ENCODE measurements around the gene LANCL1.
"Not testable (repeated sequence)": the region's sequence is repeated elsewhere in the genome, so short reads cannot be mapped to it uniquely, and the experiment has no call there.

The LANCL1 gene

GRCh38 chr2:210427309-210427708 is 49.2 kb downstream of the LANCL1 start:
- DNase-seq; in situ Hi-C loops (cut with HindIII; ENCODE audit: low pct_ligation_motif_present, low pct_unique_long_range_greater_than_20kb, low sequenced_read_pairs): not testable (repeated sequence)

DNA sequence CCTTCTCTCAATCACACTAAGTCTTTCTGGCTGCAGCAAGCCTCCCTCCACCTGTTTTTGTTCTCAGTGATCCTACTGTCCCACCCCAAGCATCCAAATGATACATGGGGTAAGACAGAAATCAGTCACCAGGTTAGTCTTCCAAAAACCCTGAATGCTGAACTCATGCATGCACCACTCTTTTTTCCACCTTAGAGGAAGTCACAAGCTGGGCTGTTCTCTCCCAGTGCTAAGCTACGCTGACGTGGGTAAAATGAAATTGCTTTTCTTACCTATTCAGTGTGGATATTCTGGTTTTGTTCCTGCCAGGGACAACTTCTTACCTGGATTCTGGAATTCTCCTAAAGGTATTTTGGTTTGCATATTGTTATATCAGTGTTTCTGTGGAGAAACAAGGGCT is 54.2 kb downstream of the LANCL1 start:
- DNase-seq: no peak
- in situ Hi-C loops (cut with HindIII; ENCODE audit: low pct_ligation_motif_present, low pct_unique_long_range_greater_than_20kb, low sequenced_read_pairs): no loop called here

DNA sequence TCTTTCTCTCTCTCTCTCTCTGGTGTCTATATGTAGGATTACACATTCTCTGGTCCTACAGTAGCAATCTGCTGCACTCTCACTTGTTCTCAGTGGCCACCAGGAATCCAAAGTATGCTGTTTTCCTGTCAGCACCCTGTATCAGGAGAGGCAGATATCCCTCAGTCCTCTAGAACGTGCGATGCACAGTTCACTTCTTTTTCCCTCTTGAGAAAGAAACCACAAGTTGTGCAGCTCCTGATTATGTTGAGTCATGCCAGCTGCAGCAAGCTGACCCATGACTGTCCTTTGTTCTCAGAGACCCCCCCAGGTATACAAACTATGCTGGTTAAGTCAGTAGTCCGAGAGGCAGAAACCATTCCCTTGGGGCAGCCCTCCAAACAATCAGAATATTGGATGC is 54.6 kb downstream of the LANCL1 start:
- DNase-seq: peak; percentile 91
- in situ Hi-C loops (cut with HindIII; ENCODE audit: low pct_ligation_motif_present, low pct_unique_long_range_greater_than_20kb, low sequenced_read_pairs): no loop called here

DNA sequence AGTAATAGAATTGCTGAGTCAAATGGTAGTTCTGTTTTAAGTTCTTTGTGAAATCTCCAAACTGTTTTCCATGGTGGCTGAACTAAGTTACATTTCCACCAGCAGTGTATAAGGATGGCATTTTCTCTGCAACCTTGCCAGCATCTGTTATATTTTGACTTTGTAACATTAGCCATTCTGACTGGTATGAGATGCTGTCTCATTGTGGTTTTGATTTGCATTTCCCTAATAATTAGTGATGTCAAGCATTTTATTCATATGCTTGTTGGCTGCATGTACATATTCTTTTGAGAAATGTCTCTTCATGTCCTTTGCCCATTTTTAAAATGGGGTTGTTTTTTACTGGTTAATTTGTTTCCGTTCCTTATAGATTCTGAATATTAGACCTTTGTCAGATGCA is 63.9 kb downstream of the LANCL1 start:
- in situ Hi-C loops (cut with HindIII; ENCODE audit: low pct_ligation_motif_present, low pct_unique_long_range_greater_than_20kb, low sequenced_read_pairs): no loop called here
- DNase-seq: no peak

DNA sequence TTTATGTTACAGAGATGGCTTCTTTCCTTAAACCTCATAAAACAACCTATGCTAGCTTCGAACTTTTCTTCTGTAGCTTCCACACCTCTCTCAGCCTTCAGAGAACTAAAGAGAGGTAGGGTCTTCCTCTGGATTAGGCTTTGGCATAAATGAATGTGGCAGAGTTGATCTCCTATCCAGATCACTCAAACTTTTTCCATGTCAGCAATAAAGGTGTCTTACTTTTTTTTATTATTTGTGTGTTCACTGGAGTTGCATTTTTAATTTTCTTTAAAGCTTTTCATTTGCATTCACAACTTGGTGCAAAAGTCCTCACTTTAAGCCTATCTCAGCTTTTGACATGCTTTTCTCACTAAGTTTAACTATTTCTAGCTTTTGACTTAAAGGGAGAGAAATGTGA is 66.0 kb downstream of the LANCL1 start:
- DNase-seq: no peak
- in situ Hi-C loops (cut with HindIII; ENCODE audit: low pct_ligation_motif_present, low pct_unique_long_range_greater_than_20kb, low sequenced_read_pairs): no loop called here

GRCh38 chr2:210399440-210400041 is 77.0 kb downstream of the LANCL1 start:
- DNase-seq: peak; percentile 33
- in situ Hi-C loops (cut with HindIII; ENCODE audit: low pct_ligation_motif_present, low pct_unique_long_range_greater_than_20kb, low sequenced_read_pairs): no loop called here

DNA sequence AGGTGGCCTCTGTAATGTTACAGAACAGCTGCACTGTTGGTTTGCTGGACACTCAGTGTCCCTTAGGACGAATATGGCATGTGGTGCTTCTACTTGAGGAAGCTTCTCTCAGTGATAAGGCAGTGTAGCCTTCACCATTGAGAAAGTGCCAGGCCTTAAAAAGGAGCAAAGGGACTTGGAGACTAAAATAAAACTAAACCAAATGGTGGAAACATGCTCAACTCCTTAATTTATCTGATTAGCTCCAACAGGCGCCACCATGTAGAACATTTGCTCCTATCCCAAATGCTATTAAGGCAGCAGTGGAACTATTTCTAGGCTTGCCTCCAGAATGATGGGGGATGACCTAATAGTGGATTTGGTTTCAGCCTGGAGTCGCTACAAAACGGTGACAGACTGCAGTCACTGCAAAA is 84.1 kb downstream of the LANCL1 start:
- in situ Hi-C loops (cut with HindIII; ENCODE audit: low pct_ligation_motif_present, low pct_unique_long_range_greater_than_20kb, low sequenced_read_pairs): no loop called here
- no peak for DNase-seq

- DNase-seq: no peak
- in situ Hi-C loops (cut with HindIII; ENCODE audit: low pct_ligation_motif_present, low pct_unique_long_range_greater_than_20kb, low sequenced_read_pairs): no loop called here
Observed at GRCh38 chr2:210389856-210390255, 86.7 kb downstream of the LANCL1 start.

DNA sequence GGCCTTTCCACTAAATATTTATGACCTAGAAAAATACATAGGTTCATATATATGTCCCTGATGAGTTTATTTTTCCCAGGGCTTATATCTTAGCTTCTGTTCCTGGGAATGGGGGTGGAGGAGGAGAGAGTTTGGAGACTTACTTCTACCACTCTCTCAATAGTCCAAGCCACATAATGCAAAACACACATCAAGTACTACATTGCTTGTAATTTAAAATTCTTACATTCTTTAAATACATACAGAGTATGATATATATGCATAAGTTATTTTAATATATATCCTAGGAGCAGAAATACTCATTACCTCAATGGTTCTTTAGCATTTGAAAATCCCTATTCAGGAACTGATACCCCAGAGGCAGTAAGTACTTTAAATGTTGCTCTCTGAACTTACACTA is 88.4 kb downstream of the LANCL1 start:
- in situ Hi-C loops (cut with HindIII; ENCODE audit: low pct_ligation_motif_present, low pct_unique_long_range_greater_than_20kb, low sequenced_read_pairs): no loop called here

DNA sequence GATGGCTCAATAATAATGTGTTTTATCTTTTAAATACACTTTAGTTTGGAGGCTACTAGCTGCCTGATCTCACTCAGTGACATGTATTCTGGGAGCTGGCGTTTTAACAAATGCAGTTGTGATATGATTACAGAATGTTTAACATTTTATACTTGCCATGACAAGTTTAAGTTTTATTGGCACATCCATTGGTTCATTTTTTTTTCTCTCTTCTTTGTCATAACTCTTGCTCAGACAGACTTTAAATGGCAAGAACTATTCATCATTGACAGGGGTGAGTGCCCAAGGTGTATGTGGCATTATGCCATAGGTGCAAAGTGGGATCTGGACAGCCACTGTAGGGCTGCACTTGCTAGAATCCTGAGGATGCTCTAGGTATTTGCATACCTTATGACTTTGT is 89.5 kb downstream of the LANCL1 start:
- no peak for DNase-seq
- in situ Hi-C loops (cut with HindIII; ENCODE audit: low pct_ligation_motif_present, low pct_unique_long_range_greater_than_20kb, low sequenced_read_pairs): no loop called here

More for the DNA sequence above, 88.4 kb downstream of the LANCL1 start:
- DNase-seq: no peak
